HG02798 (cell line): ENCODE results near the gene ARHGEF33.

Source experiments
- ATAC-seq: cut with Tn5 transposase; IDR thresholded peaks from one replicate; pipeline ENCODE4 v1.9.1; 2021; ENCODE audit warnings: mild to moderate bottlenecking; ENCODE audit not compliant: unreplicated experiment, poor library complexity

ARHGEF33 gene

DNA sequence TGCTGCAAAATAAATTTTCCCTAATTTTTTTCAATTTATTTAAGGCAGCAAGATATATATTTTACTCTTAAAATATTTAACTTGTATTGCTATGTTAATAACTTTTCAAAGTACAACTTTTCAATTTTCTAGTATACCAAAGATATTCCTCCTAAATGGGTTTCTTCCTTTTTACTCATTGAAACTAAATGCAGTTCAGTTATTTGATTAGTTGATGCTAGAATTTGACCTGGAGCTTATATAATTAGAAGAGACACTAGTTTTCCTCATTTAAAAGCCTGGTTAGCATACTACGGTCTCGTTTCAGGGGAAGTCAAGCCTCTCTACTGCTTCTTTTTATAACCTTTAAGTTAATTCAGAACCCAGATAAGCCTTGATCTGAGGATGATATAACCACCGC is at the start of gene ARHGEF33:
ARHGEF33 (plus strand) TSS at position 301 of the 400 bp plus-strand sequence. CDS start 29,573 bp downstream, outside the sequence.
- no peak for ATAC-seq

DNA sequence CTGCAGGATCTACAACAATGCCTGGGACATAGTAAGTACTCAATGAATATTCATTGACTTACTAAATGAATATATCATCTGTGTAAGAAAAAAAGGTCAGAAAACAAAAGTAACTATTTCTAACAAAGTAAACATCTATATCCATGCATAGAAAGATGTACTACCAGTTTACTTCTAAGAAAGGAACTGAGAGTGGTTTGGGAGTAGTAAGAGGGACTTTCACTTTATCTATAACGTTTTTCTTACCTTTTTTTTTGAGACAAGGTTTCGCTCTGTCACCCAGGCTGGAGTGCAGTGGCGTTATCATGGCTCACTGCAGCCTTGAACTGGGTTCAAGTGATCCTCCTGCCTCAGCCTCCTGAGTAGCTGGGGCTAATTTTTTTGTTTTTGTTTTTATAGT is 39.6 kb upstream of the ARHGEF33 start:
- ATAC-seq, result peak; percentile 73

DNA sequence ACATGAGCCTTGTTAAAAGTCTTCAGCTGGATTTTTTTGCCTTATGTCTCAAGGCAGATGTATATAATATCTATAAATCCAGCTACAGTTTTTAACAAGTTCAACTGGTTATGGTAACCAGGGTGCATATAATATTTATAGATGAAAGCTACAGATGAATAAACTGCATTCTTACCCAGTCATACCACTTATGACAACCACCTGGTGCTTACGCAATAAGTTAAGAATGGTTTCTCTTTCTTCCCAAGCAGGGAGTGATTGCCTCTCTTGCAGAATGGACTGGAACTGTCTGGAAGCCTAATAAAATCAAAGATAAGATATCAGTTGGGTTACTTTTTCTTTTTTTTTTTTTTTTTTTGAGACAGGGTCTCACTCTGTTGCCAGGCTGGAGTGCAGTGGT is 33.5 kb upstream of the ARHGEF33 start:
- no peak for ATAC-seq

DNA sequence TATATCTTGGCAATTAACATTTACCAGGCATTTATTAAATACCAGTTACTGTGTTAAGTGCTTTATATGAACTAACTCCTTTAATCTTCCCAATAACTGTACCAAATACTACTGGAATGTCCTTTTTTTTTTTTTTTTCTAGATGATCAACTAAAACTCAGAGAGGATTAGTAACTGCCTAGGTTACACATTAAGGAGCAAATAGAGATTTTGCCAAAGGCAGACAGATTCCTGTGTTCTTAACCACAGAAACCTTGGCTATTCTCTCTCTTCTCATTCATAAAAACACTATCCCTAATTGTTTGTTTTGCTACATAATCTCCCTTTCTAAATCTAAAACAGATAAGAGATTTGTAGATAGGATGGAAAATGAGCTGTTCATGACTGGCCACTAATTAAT is 27.2 kb upstream of the ARHGEF33 start:
- ATAC-seq, result no peak

DNA sequence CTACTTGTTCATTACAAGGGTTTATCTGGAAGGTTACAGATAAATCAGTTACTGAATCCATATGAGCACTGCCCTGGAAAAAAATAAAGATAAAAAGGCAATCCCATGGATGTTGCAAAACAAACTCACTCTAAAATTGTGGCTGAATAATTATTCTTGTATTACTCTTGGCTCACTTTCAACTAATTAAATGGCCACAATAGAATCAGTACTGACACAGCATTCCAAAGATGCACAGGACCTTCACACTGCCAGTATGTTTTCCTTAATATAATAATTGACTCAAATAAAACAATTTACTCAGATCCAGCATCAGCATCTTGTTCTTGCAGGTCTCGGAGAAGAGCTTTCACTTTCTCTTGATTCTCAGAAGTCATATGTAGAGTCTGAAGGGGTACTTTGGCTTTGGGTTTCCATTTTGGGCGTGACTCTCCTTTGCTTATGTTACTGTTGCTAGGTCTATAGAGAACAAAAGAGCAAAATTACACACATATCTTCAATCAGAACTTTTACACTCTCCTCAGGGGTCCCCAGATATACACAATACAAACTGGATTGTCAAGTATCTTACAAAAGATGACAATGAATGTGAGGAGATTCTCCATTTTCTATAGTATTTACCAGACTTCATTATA is 26.5 kb upstream of the ARHGEF33 start:
- no peak for ATAC-seq

DNA sequence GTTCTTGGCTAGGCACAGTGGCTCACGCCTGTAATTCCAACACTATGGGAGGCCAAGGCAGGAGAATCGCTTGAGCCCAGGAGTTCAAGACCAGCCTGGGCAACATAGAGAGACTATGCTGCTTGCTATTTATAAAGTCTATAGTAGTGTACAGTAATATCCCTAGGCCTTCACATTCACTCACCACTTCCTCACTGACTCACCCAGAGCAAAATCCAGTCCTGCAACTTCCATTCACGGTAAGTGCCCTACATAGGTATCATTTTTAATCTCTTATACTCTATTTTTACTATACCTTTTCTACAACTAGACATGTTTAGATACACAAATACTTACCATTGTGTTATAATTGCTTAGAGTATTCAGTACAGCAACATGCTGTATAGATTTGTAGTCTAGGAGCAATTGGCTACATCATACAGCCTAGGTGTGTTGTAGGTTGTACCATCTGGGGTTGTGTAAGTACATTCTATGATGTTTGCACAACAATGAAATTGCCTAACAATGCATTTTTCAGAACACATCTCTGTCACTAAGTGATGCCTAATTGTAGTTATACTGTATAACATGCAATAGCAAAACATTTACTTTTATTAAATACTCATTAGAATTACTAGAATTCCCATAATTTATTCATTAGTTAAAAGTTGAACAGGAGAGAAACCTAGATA is 22.8 kb upstream of the ARHGEF33 start:
- ATAC-seq, result no peak

DNA sequence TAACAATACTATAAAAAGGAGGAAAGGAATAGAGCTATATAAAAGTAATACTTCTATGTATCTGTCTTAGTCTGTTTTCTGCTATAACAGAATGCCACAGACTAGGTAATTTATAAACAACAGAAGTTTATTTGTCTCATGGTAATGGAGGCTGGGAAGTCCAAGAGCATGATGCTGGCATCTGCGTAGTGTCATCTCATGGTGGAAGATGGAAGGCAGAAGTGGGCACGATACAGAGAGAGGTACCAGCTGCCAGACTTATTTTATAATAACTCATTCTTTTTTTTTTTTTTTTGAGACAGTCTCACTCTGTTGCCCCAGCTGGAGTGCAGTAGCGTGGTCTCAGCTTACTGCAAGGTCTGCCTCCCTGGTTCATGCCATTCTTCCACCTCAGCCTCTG is 18.2 kb upstream of the ARHGEF33 start:
- ATAC-seq, result no peak

DNA sequence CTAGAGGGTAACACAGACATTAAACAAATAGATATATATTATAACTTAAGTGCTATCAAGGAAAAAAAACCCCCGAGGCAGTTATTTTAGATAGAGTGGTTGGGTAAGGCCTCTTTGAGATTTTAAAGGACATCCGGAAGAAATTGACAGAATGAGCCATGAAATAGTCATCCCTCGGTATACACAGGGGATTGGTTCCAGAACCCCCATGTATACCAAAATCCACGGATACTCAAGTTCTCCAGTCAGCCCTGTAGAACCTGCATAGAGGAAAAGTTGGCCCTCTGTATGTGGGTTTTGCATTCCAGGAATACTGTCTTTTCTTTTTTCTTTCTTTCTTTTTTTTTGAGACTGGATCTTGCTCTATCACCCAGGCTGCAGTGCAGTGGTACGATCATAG is 15.9 kb upstream of the ARHGEF33 start:
- ATAC-seq, result no peak

DNA sequence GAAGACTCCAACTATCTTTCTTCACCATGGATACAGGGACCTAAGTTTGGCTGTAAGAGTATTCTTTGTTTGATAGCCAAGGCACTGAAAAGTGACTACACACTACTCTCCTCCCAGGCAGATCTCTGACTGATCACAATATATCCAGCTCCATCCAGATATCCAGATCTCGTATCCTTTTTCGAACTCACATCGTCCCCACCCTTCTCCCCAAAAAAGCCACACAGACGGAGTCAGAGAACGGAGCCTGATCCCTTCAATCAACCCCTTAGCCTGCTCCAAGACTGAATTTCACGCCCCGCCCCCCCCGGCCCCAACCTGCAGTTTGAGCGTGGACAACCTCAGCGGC is 14.5 kb upstream of the ARHGEF33 start:
- ATAC-seq, result no peak

DNA sequence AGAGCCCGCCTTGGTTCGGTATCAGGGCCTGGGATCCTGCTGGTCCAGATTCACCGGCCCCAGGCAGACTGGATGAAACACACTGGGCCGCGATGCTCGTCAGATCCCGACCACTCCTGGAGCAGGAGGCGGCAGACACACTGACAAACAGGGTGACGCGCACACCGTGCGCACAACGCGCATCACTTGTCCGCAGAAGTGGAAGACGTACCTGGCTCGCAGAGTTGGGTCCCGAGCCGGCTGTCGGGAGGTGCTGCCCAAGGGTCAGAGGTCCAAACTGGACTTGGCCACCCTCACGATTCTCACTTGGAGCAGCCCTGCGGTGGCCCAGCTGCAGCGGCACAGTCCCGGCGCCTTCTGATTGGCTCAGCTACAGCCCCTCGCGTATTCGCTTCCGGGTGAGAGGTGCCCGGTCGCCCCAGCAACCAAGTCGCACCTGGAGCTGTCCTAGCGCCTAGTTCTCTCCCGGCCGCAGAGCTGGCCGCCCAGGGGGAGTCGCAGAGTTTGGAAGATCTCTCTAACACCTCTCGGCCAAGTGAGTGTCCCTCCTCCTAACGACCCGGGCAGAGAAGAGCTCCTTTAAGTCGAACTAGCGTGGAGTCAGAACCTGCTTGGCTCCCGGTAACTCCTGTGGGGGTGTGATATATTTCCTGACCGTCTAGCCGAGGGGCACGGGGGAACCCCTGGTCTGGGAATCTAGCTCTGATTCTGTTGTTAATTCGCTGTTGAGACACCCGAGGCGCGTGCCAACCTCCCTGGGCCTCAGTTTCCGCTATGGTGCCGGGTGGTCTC is 13.9 kb upstream of the ARHGEF33 start, which contains the start of the genes DHX57 and MORN2:
DHX57 (minus strand) TSS at position 359 of the 792 bp plus-strand sequence. CDS start 7,529 bp downstream, outside the sequence.
MORN2 (plus strand) TSS at position 401 of the 792 bp plus-strand sequence.
- peak; percentile 100 for ATAC-seq

DNA sequence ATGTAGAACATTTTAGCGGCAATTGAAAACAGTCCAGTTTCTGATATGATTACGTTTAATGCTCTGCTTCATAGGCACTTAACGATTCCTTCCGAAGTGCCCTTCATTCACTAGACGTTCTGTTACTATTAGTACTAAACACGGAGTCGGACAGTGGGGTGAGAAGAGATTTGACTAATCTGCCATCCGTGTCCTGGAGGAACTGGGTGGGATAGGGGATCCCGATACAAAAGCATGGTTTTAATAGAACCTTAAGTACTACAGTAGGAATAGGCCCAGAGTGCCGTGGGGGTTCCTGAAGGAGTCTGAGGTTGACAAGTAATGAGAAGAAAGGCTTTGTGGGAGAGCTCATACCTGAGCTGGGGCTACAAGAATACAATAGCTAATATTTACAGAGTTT is 13.3 kb upstream of the ARHGEF33 start:
- ATAC-seq, result no peak

DNA sequence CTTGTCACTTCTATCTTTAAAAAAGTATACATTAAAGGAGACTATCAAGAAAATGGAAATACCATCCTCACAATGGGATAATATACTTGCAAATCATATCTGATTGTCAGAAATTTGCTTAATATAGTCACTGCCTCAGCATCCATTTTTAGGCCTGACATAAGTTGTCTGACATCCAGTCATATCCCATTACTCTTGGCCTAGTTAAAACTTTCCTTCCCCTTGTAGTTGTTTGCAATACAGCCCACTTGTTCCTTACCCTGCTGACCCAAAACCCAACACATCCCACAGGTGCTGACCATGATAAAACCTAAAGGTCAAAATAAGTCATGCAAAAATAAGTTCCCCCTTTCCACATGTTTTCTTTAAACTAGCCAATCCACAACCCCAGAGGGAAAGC is 3.6 kb upstream of the ARHGEF33 start:
- no peak for ATAC-seq

DNA sequence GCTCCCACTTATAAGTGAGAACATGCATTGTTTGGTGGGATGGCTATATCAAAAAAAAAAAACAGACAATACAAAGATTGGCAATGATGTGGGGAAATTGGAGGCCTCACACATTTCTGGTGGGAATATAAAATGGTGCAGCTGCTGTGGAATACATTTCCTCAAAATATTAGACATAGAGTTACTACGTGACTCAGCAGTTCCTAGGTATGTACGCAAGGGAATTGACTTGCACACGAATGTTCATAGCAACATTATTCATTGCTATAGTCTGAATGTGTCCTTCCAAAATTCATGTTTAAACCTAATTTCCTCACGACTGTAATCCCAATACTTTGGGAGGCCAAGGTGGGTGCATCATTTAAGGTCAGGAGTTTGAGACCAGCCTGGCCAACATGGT is 2.3 kb upstream of the ARHGEF33 start:
- ATAC-seq, result no peak

DNA sequence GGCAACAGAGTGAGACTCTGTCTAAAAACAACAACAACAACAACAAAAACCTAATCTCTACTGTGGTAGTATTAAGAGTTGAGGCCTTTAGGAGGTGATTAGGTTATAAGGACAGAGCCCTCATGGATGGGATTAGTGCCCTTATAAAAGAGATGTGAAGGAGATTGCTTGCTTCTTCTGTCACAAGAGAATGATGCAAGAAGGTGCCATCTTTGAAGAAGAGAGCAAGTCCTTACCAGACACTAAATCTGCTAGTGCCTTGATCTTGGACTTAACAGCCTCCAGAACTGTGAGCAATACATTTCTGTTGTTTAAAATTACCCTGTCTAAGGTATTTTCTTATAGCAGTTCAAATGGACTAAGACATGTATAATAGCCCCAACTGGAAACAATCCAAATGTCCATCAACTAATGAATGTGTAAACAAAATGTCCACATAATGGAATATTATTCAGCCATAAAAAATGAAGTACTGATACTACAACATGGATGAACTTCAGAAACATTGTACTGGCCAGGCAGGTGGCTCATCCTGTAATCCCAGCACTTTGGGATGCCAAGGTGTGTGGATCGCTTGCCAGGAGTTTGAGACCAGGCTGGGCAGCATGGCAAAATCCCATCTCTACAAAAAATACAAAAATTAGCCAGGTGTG is 1.6 kb upstream of the ARHGEF33 start:
- no peak for ATAC-seq

DNA sequence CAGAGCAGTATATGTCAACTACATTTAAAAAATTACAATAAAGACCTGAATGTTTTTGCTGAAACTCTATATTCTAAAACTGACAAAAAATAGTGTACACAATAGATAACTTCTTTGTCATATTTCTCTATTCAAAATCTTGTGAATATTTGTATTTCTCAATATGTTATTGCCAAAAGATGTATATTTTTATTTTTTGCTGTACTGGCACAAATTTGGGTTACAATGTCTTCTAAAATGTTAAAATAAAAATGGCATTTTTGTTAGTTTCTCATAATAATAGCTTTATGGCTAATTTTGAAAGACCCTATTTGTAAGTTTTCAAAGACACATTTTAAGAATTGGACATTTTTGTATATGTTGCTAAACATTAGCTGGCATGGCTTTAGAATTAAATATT is 630 bp upstream of the ARHGEF33 start:
- no peak for ATAC-seq

DNA sequence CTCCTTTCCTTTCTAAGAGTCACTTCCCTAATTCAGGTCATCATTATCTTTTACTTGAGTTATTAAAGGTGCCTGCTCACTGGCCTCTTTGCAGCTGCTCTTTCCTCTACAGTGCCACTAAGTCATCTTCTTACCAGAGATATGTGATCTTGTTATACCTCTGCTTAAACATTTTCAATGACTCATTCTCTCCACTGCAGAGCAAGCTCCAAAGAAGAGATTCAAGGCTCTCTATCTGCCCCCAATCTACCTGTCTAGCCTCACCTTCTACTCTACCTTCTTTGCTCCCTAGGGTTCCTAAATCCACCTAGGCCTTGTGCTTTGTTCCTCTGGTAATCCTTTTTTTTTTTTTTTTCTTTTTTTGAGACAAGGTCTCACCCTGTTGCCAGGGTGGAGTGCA is 3.1 kb downstream of the ARHGEF33 start:
- no peak for ATAC-seq

DNA sequence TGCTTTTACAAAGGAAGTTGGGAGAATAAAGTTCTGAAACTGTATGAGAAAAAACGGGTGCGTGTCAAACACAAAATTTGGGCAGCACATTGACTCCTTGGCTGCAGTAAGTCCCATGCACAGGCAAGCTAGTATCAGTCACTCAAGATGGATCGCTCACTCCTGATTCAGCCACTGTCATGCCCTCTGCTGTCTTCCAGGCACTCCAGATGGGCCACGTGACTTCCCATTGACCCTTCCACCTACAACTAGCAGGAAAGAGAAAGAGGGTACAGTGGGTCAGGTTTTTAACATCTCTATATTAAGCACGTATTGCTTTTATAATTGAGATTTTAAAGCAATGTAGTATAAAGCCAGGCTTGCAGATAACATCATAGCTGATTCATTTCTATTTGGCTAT is 8.6 kb downstream of the ARHGEF33 start:
- ATAC-seq, result no peak

DNA sequence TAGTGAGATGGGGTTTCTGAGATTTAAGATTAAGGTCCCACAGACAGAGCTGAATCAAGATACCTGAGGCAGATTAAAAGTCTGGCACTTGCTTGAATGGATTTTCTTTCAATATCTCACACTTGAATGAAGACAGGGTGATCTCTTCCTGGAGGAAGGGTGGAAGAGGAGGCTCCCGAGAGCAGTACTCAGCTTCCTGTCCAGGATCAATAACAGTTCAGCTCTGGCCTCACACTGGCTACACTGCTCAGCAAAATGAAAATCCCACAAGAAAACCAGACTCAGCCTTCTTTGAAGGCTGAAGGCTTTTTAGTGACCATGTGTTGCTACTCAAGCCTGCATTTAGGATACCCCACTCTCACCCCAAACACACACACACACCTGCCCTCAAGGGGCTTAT is 11.1 kb downstream of the ARHGEF33 start:
- no peak for ATAC-seq

DNA sequence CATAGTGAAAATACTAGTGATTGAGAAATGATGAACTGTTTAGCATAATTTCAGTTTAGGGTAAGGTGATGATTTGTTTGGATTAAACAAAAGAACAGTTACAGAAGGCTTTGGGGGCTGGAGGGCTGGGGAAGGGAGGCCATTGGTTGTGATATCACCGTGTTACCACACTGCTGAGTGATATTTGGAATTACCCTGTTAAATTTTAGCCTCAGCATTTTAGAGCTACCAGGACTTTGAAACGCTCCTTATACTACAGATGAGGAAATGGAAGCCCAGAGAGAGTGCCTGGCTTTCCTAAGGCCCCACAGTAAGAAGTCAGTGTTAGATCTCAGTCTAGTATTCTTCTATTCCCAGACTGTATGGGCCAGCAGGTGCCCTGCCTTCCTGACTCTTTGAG is 15.6 kb downstream of the ARHGEF33 start:
- ATAC-seq, result no peak

DNA sequence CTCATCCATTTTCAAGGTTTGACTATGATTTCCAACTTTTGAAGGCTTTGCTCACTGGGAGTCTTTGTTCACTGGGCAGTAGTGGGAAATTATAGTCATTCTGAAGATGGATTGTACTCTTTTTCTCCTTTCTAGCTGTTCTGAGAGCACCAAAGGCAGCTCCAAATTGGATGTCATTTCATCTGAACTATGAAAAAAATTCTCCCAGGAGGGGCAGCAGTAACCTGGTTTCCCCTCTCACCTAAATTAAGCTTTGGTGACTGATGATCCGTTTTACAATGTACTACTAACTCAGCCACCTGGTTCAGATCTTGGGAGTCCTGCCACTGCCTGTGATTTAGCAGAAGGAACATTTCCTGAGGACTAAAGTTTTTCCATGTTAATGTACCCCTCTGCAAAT is 17.6 kb downstream of the ARHGEF33 start:
- no peak for ATAC-seq
